Measurements from ENCODE around the gene OTOGL. TPM values are rescaled to one million over a fixed set of nuclear protein-coding genes. Genes with fewer than 3 reads are reported as not detected.
"Not testable (repeated sequence)": the region's sequence is repeated elsewhere in the genome, so short reads cannot be mapped to it uniquely, and the experiment has no call there.

The OTOGL gene
- polyA plus RNA-seq, 1 donor, result 0.38 TPM

DNA sequence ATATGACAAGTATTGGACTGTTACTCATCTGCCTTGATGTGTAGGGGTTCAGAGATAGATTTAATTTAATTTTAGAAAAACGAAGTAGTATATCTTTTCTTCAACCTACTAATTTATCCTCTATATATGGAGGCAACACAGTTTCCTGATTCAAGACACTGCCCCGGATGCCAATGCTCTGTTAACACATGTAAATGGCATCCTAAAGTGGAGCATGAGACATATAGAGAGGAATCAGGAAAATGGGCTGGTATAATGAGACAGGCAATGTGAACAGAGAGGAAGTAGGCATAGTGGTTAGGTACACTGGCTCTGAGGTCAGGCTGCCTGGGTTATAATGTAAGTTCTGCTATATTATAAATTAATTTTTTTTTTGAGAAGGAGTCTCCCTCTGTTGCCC, 85.6 kb downstream of the OTOGL start:
- no peak for DNase-seq (ENCODE audit: low read depth)

GRCh38 chr12:80186727-80187217, 87.4 kb downstream of the OTOGL start:
- DNase-seq (ENCODE audit: low read depth), result peak; percentile 95

GRCh38 chr12:80187660-80188090, 88.3 kb downstream of the OTOGL start:
- DNase-seq (ENCODE audit: low read depth), result no peak

- no peak for DNase-seq (ENCODE audit: low read depth)
Observed at GRCh38 chr12:80188576-80188975, 89.2 kb downstream of the OTOGL start.

GRCh38 chr12:80189241-80189640, 89.9 kb downstream of the OTOGL start:
- DNase-seq (ENCODE audit: low read depth), result no peak

DNA sequence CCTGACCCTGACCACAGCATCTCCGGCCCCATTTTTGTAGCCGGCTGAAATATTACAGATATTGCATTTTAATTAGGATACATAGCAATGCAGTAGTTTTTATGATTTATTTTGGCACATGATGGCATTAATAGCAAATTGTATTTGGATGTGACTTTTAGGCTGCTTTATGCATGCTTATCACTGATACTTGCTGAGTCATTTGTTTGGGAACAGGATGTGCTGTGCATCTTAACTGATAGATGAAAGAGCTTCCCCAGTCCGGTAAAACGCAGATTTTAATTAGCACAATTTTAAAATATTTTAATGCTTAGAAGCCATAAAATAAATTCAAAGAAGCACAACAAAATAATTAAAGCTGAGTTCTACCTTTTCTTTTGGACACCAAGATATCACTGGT, 90.7 kb downstream of the OTOGL start:
- DNase-seq (ENCODE audit: low read depth), result no peak

- no peak for DNase-seq (ENCODE audit: low read depth)
Observed at GRCh38 chr12:80192087-80192486, 92.8 kb downstream of the OTOGL start.

- DNase-seq (ENCODE audit: low read depth), result no peak
Observed at GRCh38 chr12:80193865-80194264, 94.5 kb downstream of the OTOGL start.

GRCh38 chr12:80195074-80195726, 95.9 kb downstream of the OTOGL start:
- DNase-seq (ENCODE audit: low read depth), result no peak

DNA sequence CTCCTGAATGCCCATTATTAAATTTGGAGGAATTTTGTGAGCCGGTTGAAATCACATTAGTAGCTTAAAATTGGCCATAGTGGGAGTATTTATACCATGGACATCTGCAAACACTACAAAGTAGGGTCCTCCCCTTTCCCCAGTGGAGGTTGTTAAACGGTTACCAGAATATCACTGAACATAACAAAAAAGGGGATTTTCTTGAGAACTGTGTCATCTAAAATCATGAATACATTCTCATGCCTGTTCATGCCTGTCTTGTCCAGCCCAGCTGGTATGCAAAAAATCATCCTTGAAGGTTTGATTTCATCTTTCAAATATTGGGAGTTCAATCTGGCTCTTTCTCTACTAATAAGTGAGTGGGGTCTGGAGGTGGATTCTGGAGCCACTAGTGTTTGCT, 96.4 kb downstream of the OTOGL start:
- no peak for DNase-seq (ENCODE audit: low read depth)

GRCh38 chr12:80196419-80196818, 97.1 kb downstream of the OTOGL start:
- DNase-seq (ENCODE audit: low read depth), result no peak

DNA sequence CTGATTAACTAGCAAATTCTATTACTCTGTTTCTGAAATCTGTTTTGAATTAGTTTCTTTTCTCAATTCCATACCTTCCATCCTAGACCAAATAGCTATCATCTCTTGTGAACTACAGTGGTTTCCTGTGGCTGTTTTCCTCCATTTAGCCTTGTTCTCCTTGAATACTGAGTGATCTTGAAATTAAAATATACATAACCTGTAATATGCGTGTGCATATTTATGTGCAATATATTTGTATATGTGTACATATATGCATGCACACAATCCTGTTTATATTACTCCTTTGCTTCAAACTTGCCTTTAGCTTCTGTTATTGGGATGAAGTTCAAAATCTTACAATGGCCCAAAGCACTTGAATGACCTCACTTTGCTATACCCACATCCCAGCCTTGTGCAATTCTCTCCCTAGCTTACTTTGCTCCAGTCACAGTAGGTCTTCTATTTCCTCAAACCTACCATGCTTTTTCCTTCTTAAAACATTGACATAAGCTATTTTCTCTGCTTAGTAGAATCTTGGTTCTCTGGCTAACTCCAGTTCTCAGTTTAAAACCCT, 99.5 kb downstream of the OTOGL start:
- no peak for DNase-seq (ENCODE audit: low read depth)

- DNase-seq (ENCODE audit: low read depth), result no peak
Observed at GRCh38 chr12:80199931-80200330, 100.6 kb downstream of the OTOGL start.

GRCh38 chr12:80200414-80200813, 101.1 kb downstream of the OTOGL start:
- no peak for DNase-seq (ENCODE audit: low read depth)

- DNase-seq (ENCODE audit: low read depth), result no peak
Observed at GRCh38 chr12:80201908-80202307, 102.6 kb downstream of the OTOGL start.

- DNase-seq (ENCODE audit: low read depth), result no peak
Observed at GRCh38 chr12:80205960-80206359, 106.6 kb downstream of the OTOGL start.

GRCh38 chr12:80208071-80208470, 108.7 kb downstream of the OTOGL start:
- DNase-seq (ENCODE audit: low read depth), result no peak

DNA sequence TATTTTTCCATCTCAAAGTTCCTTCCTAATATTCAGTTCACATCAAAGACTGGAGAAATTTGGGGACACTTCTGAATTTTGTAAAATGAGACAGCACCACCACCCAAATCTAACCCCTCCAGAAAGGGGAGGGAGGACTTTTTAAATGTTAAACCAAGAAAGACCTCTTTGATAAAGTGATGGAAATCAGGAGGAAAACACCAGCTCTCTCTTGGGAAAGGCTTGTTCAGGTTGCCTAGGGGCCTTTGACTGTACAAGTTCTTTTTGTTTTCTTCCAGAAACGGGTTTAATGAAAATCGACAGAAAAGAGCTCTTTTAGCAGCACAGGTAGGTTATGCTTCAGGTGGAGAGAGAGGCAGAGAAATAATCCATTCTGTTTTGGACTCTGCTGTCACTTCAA, 112.3 kb downstream of the OTOGL start:
- DNase-seq (ENCODE audit: low read depth), result no peak

- DNase-seq (ENCODE audit: low read depth), result no peak
Observed at GRCh38 chr12:80212938-80213645, 113.8 kb downstream of the OTOGL start.

DNA sequence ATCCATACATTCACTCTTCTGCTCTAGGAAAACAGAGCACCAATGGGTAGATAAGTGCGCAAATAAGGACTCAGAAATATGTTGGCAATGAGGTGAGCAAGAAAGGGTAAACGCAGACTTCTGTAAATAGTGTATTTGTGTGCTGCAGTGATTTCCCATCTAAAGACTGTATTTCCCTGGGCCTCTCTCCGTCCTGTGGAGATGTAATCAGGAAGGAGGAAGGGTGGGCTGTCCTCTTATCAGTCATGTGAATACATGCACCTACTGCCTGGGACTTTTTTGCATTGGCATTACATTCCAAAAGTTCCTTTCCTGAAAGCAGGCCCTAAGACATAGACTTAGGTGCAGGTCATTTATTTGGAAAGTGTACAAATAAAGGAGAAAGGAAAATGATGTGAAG, 114.5 kb downstream of the OTOGL start:
- no peak for DNase-seq (ENCODE audit: low read depth)

GRCh38 chr12:80217011-80217535, 117.7 kb downstream of the OTOGL start:
- DNase-seq (ENCODE audit: low read depth), result no peak

- not testable (repeated sequence) for DNase-seq (ENCODE audit: low read depth)
Observed at GRCh38 chr12:80218925-80219324, 119.6 kb downstream of the OTOGL start.

- no peak for DNase-seq (ENCODE audit: low read depth)
Observed at GRCh38 chr12:80219345-80219744, 120.0 kb downstream of the OTOGL start.
